NCI-H1105 treated with DMSO at 0.1 percent for 48 hours (cell line): ENCODE results near the gene GPATCH1.
"Not testable (repeated sequence)": the region's sequence is repeated elsewhere in the genome, so short reads cannot be mapped to it uniquely, and the experiment has no call there.

Source experiments
- DNase-seq: peaks from one replicate; lab custom pipeline; 2025; lab: John Stamatoyannopoulos, UW

The GPATCH1 gene

DNA sequence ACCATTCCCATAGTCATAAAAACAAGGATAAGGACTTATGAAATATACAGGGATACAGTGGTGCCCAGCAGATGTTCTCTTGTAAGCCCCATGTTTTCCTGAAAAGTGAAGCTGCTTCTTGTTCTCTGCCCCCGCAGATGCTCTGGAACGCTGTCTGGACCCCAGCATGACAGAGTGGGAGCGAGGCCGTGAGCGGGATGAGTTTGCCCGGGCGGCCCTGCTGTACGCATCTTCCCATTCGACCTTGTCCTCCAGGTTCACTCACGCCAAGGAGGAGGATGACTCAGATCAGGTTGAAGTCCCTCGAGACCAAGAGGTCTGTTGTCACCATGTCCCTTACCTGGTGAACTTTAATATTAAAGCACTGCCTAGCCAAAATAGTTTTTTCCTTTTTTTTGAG, 30.6 kb downstream of the GPATCH1 start:
- DNase-seq, result no peak

- DNase-seq, result no peak
Observed at GRCh38 chr19:33114312-33114711, 33.3 kb downstream of the GPATCH1 start.

DNA sequence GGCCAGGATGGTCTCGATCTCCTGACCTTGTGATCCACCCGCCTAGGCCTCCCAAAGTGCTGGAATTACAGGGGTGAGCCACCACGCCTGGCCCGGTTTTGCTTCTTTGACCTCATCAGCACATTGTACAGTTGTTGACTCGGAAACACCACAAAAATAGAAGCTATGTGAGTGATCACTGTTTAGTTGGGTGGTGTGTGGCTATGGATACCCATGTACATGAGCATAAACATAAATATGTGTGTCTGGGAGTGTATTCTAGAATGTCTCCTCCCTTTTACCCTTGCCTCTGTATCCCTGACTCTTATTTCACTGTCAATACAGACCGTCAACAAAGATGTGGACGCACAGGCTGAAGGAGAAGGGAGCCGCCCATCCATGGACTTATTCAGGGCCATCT, 36.5 kb downstream of the GPATCH1 start:
- no peak for DNase-seq

GRCh38 chr19:33118643-33119042, 37.7 kb downstream of the GPATCH1 start:
- DNase-seq, result no peak

GRCh38 chr19:33124207-33125098, 43.5 kb downstream of the GPATCH1 start:
- DNase-seq, result no peak

GRCh38 chr19:33125929-33126388, 45.0 kb downstream of the GPATCH1 start:
- peak; percentile 68 for DNase-seq

DNA sequence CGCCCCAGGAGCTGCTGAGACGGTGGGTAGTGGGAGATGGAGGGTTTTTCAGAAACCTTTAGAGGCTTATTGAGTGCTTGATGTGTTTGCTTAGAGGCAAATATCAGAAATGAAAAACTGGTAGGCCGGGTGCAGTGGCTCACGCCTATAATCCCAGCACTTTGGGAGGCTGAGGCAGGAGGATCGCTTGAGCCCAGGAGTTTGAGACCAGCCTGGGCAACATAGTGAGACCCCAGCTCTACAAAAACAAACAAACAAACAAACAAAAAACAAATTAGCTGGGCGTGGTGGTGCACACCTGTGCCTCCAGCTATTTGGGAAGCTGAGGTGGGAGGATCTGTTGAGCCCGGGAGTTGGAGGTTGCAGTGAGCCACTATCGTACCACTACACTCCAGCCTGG, 45.7 kb downstream of the GPATCH1 start:
- not testable (repeated sequence) for DNase-seq

GRCh38 chr19:33129901-33130300, 48.9 kb downstream of the GPATCH1 start:
- no peak for DNase-seq

DNA sequence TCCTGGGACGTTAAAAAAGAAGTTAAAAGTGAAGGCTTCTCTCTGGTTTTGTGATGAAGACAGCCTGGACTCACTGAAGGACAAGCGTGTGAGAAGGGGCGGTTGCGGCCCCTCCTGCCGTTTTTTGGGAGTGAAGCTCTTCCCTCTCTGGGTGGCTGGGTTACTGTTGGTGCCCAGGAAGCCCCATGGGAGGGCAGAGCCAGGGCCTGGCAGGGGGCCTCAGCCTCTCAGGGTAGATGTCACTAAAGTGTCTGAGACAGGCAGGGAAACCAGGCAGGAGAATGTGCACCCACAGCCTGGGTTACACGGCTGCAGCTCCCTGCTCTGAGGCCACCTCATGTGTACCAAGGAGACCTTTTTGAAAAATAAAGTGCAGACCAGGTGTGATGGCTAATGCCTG, 49.5 kb downstream of the GPATCH1 start:
- no peak for DNase-seq

DNA sequence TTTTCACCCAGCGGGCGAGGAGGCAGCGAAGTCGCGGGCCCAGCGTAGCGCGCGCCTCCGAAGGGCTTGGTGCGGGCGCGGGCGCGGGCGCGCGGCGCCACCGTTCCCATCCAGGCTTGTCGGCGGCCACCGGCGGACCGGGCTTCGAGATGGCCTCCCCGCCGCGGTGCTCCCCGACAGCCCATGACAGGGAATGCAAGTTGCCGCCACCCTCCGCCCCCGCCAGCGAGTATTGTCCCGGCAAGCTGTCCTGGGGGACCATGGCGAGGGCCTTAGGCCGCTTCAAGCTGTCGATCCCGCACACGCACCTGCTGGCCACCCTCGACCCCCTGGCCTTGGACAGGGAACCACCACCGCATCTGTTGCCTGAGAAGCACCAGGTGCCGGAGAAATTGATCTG, 51.0 kb downstream of the GPATCH1 start, which contains the start of gene WDR88:
TSS of gene WDR88 (plus strand) at position 94 of the 400 bp plus-strand sequence. CDS start at position 150, 56 bp downstream.
- no peak for DNase-seq

DNA sequence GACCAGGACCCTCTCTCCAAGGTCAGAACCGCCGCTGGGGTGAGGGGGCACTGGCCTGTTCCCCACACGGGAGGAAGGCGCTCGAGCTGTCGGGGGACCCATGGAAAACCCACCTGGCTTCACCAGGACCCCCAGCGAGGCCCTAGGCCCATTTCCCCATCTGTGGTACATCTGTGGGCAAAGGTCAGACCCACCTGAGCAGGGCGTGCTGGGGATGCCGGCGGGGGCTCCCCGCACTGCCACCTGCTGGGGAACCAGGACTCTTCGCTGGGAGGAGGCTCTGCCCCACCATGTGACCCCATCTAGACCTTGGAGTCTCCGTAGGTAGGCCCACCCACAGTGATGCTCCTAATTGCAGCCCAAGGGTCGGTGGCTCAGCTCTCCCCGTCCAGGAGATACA, 51.4 kb downstream of the GPATCH1 start:
- DNase-seq, result no peak

- no peak for DNase-seq
Observed at GRCh38 chr19:33133438-33134031, 52.6 kb downstream of the GPATCH1 start.

GRCh38 chr19:33134571-33135041, 53.6 kb downstream of the GPATCH1 start:
- DNase-seq, result no peak

DNA sequence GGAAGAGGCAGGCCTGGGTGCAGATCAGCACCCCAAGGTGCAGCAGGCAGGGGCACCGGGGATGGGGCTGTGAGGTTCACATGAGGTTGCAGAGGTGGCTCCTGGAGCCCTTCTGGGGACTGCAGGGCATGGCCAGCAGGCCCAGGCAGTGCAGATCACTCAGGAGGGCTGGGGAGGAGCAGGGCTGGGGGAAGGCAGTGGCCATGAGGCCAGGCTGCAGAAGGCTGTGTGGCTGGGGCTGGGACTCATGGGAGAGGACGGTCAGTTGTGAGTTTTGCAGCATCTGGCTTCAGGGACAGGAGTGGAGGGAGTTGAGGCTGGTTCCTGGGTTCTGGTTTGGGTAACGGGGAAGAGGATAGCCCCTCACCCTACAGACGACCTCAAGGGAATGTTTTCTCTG, 58.2 kb downstream of the GPATCH1 start:
- DNase-seq, result no peak

DNA sequence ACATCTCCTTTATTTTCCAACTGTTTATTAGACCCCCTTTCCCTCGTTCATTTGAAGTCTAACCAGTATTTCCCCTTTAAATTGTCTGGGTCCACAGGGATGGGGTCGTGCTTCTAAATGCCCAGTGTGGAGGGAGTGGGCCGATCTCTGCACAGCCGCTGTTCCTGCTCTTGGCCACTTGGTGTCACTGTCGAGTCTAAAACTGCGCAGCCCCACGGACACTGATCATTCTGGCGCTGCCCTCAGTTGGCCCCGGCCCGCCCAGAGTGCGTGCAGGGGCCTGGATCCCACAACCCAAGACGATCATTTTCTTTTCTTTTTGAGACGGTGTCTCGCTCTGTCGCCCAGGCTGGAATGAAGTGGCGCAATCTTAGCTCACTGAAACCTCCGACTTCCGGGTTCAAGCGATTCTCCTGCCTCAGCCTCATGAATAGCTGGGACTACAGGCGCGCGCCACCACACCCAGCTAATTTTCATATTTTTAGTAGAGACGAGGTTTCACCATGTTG, 63.0 kb downstream of the GPATCH1 start:
- peak; percentile 54 for DNase-seq

DNA sequence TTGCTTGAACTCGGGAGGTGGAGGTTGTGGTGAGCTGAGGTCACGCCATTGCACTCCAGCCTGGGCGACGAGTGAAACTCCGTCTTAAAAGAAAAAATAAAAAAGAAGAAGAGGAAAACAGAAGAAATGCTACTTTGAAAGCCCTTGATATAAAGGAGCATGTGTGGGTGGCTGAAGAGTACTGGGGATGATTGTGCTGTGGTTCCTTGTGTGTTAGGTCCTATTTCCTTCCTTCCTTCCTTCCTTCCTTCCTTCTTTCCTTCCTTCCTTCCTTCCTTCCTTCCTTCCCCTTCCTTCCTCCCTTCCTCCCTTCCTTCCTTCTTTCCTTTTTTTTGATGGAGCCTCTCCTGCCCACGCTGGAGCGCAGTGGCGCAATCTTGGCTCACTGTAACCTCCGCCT, 65.2 kb downstream of the GPATCH1 start:
- no peak for DNase-seq

- no peak for DNase-seq
Observed at GRCh38 chr19:33147538-33147937, 66.6 kb downstream of the GPATCH1 start.

DNA sequence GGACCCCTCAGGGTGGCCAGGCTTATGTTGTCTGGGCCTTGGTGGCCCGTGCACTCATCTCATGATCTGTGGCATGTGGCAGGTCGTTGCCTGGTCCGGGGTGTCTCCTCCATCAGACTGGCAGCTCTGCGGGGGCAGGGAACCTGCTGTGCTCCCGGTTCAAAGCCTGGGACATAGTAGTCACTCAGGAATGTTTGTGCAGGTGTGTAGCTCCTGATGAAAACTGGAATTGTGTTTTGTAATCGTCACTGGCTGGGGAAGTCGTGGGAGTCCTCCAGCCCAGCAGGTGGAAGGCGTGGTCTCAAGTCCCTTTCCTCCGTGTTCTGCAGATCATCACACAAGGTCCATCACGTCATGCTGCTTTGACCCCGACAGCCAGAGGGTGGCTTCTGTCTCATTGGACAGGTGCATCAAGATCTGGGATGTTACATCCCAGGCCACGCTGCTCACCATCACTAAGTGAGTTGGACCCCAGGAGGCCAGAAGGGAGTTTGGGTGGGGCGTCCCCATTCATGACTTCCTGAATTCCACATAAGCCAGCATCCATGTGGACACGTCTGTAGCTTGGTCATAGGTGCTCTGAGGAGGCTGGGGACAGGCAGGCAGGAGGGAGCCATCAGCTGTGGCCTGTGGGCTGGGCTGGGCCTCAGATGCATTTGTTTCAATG, 70.0 kb downstream of the GPATCH1 start:
- no peak for DNase-seq

DNA sequence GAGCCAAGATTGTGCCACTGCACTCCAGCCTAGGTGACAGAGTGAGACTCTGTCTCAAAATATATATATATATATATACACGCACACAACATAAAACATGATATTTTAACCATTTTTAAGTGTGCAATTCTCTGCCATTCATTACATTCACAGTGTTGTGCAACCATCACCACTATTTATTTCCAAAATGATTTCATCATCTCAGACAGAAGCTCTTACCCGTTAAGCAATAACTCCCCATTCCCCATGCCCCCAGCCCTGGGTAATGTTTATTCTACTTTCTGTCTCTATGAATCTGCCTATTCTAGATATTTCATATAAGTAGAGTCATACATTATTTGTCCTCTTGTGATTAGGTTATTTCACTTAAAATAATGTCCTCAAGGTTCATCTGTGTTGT, 71.2 kb downstream of the GPATCH1 start:
- DNase-seq, result no peak

DNA sequence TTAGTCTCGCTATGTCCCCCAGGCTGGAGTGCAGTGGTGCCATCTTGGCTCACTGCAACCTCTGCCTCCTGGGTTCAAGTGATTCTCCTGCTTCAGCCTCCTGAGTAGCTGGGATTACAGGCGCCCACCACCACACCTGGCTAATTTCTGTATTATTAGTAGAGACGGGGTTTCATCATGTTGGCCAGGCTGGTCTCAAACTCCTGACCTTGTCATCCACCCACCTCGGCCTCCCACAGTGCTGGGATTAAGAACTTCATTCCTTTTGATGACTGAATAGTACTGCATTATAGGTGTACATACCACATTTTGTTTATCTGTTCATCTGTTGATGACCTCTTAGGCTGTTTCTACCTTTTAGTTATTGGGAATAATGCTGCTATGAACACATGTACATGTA, 71.6 kb downstream of the GPATCH1 start:
- not testable (repeated sequence) for DNase-seq

- DNase-seq, result not testable (repeated sequence)
Observed at GRCh38 chr19:33154313-33154712, 73.3 kb downstream of the GPATCH1 start.

DNA sequence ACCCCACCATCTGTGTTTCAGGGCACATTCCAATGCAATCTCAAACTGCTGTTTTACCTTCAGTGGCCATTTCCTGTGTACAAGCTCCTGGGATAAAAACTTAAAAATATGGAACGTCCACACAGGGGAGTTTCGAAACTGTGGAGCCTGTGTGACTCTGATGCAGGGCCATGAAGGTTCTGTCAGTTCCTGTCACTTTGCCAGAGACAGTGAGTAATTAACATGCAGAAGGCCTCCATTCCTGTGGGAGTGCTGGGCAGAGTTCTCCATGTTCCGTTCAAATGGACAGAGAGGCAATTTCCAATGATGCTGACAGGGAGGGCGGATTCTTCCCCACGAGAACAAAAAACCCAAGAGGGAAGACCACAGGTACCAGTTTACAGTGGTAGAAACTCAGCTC, 75.4 kb downstream of the GPATCH1 start:
- DNase-seq, result no peak
